BJ (cell line): ENCODE results near the gene C18orf63. TPM values are rescaled to one million over a fixed set of nuclear protein-coding genes. Genes with fewer than 3 reads are reported as not detected.
"Not testable (repeated sequence)": the region's sequence is repeated elsewhere in the genome, so short reads cannot be mapped to it uniquely, and the experiment has no call there.

Source experiments
- CTCF ChIA-PET: fragments of 350-600 bp; formaldehyde crosslinking; extraction: SDS; loops from one replicate; lab custom pipeline; 2021; ENCODE audit warnings: antibody characterized with exemption, inconsistent platforms; lab: Yijun Ruan, JAX
- POLR2A ChIA-PET: fragments of 300-600 bp; sonication (Branson Sonifier 250); formaldehyde crosslinking; extraction: SDS; loops from one replicate; lab custom pipeline; 2021; ENCODE audit warnings: antibody characterized with exemption; lab: Charles Lee
- DNase-seq: peaks from one replicate; pipeline ENCODE4 v3.0.0-alpha.2; 2011; ENCODE audit warnings: low read depth
- H3K27me3 ChIP-seq: 2 replicates; pipeline ENCODE4 v1.6.0; 2011; ENCODE audit warnings: low read length; ENCODE audit not compliant: control insufficient read depth, insufficient read depth
- H3K36me3 ChIP-seq: 2 replicates; pipeline ENCODE4 v1.5.1; 2011; ENCODE audit warnings: low read length; ENCODE audit not compliant: control insufficient read depth, insufficient read depth
- H3K4me3 ChIP-seq: 2 replicates; pipeline ENCODE4 v1.5.1; 2011; ENCODE audit warnings: low read depth, mild to moderate bottlenecking, control low read depth, low read length
- CTCF ChIP-seq: IDR thresholded peaks from 2 replicates; pipeline ENCODE4 v1.5.1; 2011; ENCODE audit warnings: low read depth, mild to moderate bottlenecking, control low read depth, inconsistent platforms, low read length, moderate library complexity; ENCODE audit not compliant: insufficient read depth
- polyA plus RNA-seq: library from polyadenylated mRNA; depleted of rRNA; stranded (reverse); fragments of >200 nt; gene quantifications from 2 replicates; pipeline ENCODE4 v1.2.3, GENCODE V29; 2011

Gene C18orf63
- polyA plus RNA-seq, 1 experiment = not detected

GRCh38 chr18:74310411-74310810 is 5.2 kb upstream of the C18orf63 start:
- no peaks in the 10 kb centered on the region for H3K27me3 ChIP-seq
- CTCF ChIA-PET = interaction anchor here (0.6 to 2.2 kb wide), 7 partner anchors 10 to 1084 kb away, joined by 3 to 11 read pairs (median 3); no protein-coding TSS in a partner anchor
- TF ChIP-seq CTCF = peak; percentile 52
- no peak for DNase-seq
- H3K4me3 ChIP-seq = no peak overlapping the region
- POLR2A ChIA-PET = no interaction called here
- no peaks in the 10 kb centered on the region for H3K36me3 ChIP-seq

DNA sequence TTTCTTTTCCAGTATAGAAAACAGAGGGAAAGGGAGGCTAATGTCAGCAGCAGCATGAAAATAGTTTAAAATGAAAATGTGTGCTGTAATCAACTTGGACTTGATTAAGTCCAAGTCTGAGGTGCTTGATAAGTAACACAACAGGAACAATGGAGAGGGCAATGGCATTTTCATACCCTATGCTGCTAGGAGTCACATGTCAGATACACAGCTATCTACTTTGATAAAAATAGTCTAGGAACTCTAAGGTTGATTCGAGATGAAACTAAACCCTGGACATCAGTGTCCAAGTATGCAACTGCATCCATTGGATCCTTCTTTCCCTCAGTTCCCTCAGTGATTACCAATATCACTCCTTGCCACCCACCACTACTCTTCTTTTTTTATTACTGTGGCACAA is 4.6 kb upstream of the C18orf63 start:
- TF ChIP-seq CTCF = no peak
- DNase-seq = no peak
- CTCF ChIA-PET = interaction anchor here (0.9 to 2.2 kb wide), 3 partner anchors 11 to 190 kb away, joined by 3 to 11 read pairs (median 3); no protein-coding TSS in a partner anchor
- Histone ChIP-seq H3K36me3 (no peaks in the 10 kb centered on the region), H3K4me3 (no peak overlapping the region), H3K27me3 (no peaks in the 10 kb centered on the region)
- POLR2A ChIA-PET = no interaction called here

DNA sequence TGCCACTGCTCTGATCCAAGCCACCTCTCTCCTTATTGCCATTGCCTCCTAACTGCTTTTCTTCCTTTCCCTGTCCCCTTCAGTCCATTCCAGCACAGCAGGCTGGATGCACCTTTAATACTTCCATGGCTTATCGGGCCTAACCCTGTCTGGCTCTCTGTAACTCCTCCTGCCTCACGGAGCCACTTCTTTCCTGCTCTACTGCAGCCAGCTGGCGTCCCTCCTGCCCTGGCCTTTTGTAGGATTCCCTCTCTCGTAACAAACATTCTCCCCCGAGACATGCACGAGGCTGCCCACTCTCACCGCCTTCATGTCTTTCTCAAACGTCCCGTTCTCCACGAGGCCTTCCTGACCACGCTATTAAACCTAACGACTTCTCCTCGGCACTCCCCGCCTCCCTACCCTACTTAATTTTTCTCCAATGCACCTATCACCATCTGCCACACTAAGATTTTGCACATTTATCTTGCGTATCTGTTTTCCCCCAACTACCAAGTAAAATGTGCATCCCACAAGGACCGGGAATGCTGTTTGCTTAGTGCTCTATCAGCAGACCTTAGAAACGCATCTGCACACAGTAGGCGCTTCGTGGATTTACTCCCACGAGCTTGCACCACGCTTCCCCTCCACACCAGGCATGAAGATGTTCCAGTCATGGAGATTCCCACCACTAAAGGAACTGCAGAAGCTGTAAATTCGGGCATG is 728 bp upstream of the C18orf63 start:
- CTCF ChIA-PET = interaction anchor here (0.6 to 1.3 kb wide), 2 partner anchors 7 to 141 kb away, joined by 3 read pairs; no protein-coding TSS in a partner anchor
- DNase-seq = no peak
- Histone ChIP-seq H3K36me3 (no peaks in the 10 kb centered on the region), H3K27me3 (no peaks in the 10 kb centered on the region), H3K4me3 (no peak overlapping the region)
- POLR2A ChIA-PET = no interaction called here
- no peak for TF ChIP-seq CTCF

GRCh38 chr18:74316257-74317170 is 875 bp downstream of the C18orf63 start:
- ChIA-PET CTCF (interaction anchor here (1.0 to 1.3 kb wide), 2 partner anchors 9 to 66 kb away, joined by 3 read pairs; no protein-coding TSS in a partner anchor), POLR2A (no interaction called here)
- DNase-seq = peak; percentile 78
- no peak for TF ChIP-seq CTCF
- no peak overlapping the region for H3K4me3 ChIP-seq
- no peaks in the 10 kb centered on the region for H3K27me3 ChIP-seq
- H3K36me3 ChIP-seq = no peaks in the 10 kb centered on the region

DNA sequence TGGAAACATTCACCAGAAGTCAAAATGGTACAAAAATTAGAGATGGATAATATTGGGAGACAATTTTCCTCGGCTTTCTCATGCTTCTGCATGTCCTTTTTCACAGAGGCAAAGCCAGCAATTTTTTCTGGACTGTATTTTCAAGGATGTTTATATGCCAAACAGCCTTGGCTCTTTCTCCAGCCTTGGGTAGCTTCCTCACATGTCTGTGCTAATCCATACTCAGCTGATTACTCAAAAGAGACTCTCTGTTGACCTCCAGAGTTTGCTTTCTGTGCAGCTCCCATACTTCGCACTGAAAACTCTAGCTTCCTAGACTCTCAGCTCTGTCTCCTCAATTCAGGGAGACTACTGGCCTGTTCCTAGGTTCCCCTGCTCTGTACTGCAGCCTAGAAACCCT is 10.6 kb downstream of the C18orf63 start:
- TF ChIP-seq CTCF = no peak
- ChIA-PET POLR2A (no interaction called here), CTCF (no interaction called here)
- H3K36me3 ChIP-seq = no peaks in the 10 kb centered on the region
- H3K27me3 ChIP-seq = 0 out of 2 replicates have a peak, but pooled peaks cover 1% of the 10 kb centered on the region
- no peak overlapping the region for H3K4me3 ChIP-seq
- DNase-seq = no peak

DNA sequence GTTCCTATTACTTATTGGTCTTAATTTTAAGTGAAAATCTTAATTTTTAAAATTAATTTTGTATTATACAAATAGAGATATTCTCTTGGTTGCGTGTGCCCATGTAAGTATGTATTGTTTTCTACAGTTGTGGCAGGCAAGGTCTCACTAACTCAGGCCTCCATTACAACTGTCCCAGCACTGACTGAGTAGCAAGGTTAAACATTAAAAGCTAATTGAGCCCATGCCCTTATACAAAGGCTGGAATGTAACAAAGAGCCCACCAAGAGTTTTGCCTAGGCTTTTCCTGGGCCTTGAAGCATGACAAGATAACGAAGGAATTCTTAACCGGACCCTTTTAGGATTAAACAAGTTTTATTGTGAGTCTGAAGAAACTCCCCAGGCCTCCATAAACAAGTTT is 11.2 kb downstream of the C18orf63 start:
- DNase-seq, POLR2A ChIA-PET, H3K4me3 ChIP-seq, CTCF ChIA-PET, H3K27me3 ChIP-seq, H3K36me3 ChIP-seq: not testable (repeated sequence)
